Neutrophil (primary cell): Measurements from ENCODE around the gene PLAAT2.

ENCODE experiments used
- H3K27ac ChIP-seq: fragments of 200-600 bp; sonication (generic); 2 replicates; pipeline ENCODE4 v1.5.1; 2016; ENCODE audit warnings: mild to moderate bottlenecking, moderate library complexity
- H3K27me3 ChIP-seq: fragments of 200-600 bp; sonication (generic); 2 replicates; pipeline ENCODE4 v1.6.0; 2016; ENCODE audit warnings: mild to moderate bottlenecking
- H3K36me3 ChIP-seq: fragments of 200-600 bp; sonication (generic); 2 replicates; pipeline ENCODE4 v1.5.1; 2017
- H3K4me1 ChIP-seq, 2 experiments: fragments of 200-600 bp in 1 of 2; sonication (generic) in 1 of 2; 1 replicate in 1 of 2; 2 replicates in 1 of 2; pipeline versions ENCODE4 v1.5.1 to v1.6.1; 2013 to 2016; ENCODE audit warnings: low read depth in 1 of 2, low read length in 1 of 2, mild to moderate bottlenecking in 1 of 2, moderate library complexity in 1 of 2; ENCODE audit not compliant: control insufficient read depth in 1 of 2, insufficient read depth in 1 of 2
- H3K4me3 ChIP-seq, 2 experiments: fragments of 200-600 bp in 1 of 2; sonication (generic) in 1 of 2; 1 replicate in 1 of 2; 2 replicates in 1 of 2; pipeline ENCODE4 v1.5.1; 2013 to 2016; ENCODE audit warnings: low read depth in 1 of 2, low read length in 1 of 2, mild to moderate bottlenecking in 1 of 2, moderate library complexity in 1 of 2
- H3K9me3 ChIP-seq: fragments of 200-600 bp; sonication (generic); 2 replicates; pipeline ENCODE4 v1.5.1; 2016
- TF ChIP-seq, protein P1 (sequence below): fragments of 200-600 bp; sonication (generic); IDR thresholded peaks from 2 replicates; pipeline ENCODE4 v1.5.1; 2016; ENCODE audit warnings: antibody characterized with exemption

PLAAT2 gene

DNA sequence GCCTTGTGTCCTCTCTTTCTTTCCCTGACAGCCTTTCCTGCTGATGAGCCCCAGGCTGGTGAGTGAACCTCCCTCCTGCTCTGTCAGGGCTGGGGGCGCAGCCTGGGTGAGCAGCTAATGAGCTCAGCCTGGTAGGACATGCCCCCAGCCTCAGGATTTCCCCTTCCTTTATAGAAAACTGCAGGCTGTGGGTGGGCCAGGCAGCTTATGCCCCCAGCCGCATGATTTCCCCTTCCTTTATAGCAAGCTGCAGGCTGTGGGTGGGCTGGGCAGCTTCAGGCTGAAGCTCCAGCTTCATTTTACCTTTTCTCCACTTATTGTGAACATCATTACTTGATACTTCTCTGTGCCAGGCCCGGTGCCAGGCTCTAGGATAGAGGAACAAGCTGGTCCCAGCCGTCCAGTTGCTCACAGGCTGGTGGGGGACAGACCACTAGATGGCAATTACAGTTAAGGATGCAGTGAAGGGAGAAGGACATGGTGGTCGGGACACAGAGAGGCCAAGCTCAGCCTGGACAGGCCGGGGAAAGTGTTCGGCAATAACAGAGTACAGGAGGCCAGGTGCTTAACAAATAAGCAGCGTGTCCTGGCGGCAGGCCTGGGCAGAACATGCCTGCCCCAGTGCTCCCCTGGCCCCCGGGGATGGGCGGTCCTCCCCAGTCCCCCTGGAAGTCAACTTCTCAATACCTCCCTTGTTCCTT is 52.0 kb downstream of the PLAAT2 start:
- no peaks in the 10 kb centered on the region for H3K27me3 ChIP-seq
- no peaks in the 10 kb centered on the region for H3K9me3 ChIP-seq
- H3K27ac ChIP-seq: no peak overlapping the region
- TF ChIP-seq, protein P1, sequence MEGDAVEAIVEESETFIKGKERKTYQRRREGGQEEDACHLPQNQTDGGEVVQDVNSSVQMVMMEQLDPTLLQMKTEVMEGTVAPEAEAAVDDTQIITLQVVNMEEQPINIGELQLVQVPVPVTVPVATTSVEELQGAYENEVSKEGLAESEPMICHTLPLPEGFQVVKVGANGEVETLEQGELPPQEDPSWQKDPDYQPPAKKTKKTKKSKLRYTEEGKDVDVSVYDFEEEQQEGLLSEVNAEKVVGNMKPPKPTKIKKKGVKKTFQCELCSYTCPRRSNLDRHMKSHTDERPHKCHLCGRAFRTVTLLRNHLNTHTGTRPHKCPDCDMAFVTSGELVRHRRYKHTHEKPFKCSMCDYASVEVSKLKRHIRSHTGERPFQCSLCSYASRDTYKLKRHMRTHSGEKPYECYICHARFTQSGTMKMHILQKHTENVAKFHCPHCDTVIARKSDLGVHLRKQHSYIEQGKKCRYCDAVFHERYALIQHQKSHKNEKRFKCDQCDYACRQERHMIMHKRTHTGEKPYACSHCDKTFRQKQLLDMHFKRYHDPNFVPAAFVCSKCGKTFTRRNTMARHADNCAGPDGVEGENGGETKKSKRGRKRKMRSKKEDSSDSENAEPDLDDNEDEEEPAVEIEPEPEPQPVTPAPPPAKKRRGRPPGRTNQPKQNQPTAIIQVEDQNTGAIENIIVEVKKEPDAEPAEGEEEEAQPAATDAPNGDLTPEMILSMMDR: no peak
- peaks cover 66% of the 10 kb centered on the region for H3K36me3 ChIP-seq
- H3K4me1 ChIP-seq: peaks cover 30 to 31% of the 10 kb centered on the region in 2 experiments
- no peak overlapping the region for H3K4me3 ChIP-seq

DNA sequence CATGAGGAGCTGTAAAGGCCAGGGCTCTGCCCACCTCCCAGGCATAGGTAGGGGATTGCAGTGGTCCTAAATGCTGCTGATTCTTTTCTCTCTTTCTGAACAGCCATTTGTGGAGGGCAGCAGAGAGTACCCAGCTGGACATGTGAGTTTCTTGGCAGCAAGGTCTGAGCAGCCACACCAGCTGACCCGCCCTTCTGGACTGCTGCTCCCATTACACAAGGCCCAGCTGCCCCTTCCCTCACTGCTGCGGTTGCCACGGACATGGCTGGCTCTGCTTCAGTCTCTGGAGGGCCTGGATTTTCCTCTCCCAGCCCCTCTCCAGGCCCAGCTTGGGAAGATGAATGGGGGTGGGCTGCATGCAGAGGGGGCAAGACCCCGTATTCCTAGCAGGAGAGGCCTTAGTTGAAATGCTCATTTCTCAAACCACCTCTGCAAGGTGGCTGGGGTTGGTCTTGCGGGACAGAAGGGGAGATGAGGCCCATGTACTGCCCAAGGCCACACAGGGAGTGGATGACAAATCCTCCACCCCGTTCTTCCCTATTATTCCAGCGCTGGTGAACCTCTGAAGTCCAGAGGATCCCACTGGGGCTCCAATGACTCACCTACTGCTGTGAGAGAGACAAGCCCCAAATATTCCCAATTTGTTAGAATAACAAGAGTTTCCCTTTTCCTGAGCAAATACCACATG is 52.7 kb downstream of the PLAAT2 start:
- Histone ChIP-seq H3K4me3 (no peak overlapping the region), H3K36me3 (peaks cover 59% of the 10 kb centered on the region), H3K4me1 (peaks cover 37 to 38% of the 10 kb centered on the region in 2 experiments), H3K27me3 (no peaks in the 10 kb centered on the region), H3K9me3 (no peaks in the 10 kb centered on the region), H3K27ac (no peak overlapping the region)
- TF ChIP-seq, protein P1: no peak

DNA sequence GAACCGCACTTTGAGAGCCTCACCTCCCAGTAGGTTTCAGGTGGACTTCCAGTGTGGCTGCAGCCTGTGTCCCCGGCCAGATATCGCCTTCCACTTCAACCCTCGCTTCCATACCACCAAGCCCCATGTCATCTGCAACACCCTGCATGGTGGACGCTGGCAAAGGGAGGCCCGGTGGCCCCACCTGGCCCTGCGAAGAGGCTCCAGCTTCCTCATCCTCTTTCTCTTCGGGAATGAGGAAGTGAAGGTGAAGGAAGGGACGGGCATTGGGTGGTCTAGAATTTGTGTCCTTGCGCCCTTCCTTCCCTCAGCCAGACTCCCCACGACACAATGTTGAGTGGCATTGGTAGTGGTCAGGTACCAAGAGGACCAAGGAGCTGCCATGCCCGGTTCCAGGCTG is 54.4 kb downstream of the PLAAT2 start:
- TF ChIP-seq, protein P1: no peak
- Histone ChIP-seq H3K27ac (peak overlapping the region; percentile 87), H3K9me3 (no peaks in the 10 kb centered on the region), H3K4me3 (peak overlapping the region in 1 of 2 experiments; percentile 18), H3K36me3 (peaks cover 47% of the 10 kb centered on the region), H3K27me3 (no peaks in the 10 kb centered on the region), H3K4me1 (peaks cover 54 to 56% of the 10 kb centered on the region in 2 experiments)

DNA sequence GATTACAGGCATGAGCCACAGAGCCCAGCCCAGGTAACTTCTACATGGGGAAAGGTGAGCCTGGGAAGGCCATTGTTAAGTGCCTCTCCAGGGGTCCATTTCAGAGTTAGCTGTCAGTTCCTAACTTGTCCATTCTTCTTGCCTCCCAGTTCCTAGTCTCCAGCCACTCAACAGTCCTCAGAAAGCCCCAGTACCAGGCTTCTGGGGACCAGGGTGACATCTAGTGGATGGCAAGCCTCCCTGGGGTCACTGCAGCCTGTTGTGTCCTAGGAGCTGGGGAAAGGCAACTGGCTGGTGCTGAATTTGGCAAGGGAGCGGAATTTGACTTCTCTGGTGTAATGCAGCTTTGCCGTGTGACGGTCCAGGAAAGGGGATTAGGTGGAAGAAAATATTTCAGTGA is 55.2 kb downstream of the PLAAT2 start:
- H3K27me3 ChIP-seq: no peaks in the 10 kb centered on the region
- peaks cover 62 to 63% of the 10 kb centered on the region in 2 experiments for H3K4me1 ChIP-seq
- no peaks in the 10 kb centered on the region for H3K9me3 ChIP-seq
- H3K27ac ChIP-seq: peak overlapping the region; percentile 87
- peak overlapping the region; percentile 55 for H3K4me3 ChIP-seq
- H3K36me3 ChIP-seq: peaks cover 39% of the 10 kb centered on the region
- TF ChIP-seq, protein P1: no peak

DNA sequence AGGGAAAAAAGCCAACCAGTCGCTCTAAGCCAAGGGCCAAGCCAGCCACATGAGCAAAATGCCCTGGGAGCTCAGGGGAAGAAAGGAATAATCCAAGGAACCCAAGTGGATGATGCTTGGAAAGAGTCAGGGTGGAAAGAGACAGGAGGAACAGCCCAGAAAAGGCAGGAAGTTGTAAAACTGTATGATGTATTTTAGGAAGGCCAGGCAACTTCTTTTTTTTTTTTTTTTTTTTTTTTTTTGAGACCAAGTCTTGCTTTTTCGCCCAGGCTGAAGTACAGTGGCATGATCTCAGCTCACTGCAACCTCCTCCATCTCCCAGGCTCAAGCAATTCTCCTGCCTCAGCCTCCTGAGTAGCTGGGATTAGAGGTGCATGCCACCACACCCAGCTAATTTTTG is 55.7 kb downstream of the PLAAT2 start:
- peaks cover 34% of the 10 kb centered on the region for H3K36me3 ChIP-seq
- peak overlapping the region; percentile 87 for H3K27ac ChIP-seq
- TF ChIP-seq, protein P1: no peak
- H3K27me3 ChIP-seq: no peaks in the 10 kb centered on the region
- peaks cover 67 to 68% of the 10 kb centered on the region in 2 experiments for H3K4me1 ChIP-seq
- H3K4me3 ChIP-seq: peak overlapping the region; percentile 55
- no peaks in the 10 kb centered on the region for H3K9me3 ChIP-seq
